GM12878 (cell line): ENCODE results near the gene RPEL1. TPM values are rescaled to one million over a fixed set of nuclear protein-coding genes. Genes with fewer than 3 reads are reported as not detected.

Experiments
- ATAC-seq: fragments of 200-7000 bp; cut with Tn5 transposase; 3 replicates; pipeline ENCODE4 v1.9.1; 2020; ENCODE audit warnings: mild to moderate bottlenecking, moderate library complexity
- BruUV-seq: library from RNA; stranded (reverse); fragments of 400-500 nt; replicated peaks from 2 replicates; lab custom pipeline; 2021; lab: Mats Ljungman, UMichigan
- CTCF ChIA-PET: fragments of 300-600 bp; sonication (Branson Sonifier 250); formaldehyde crosslinking; extraction: SDS; loops from one replicate; lab custom pipeline; 2021; ENCODE audit warnings: inconsistent platforms; lab: Yijun Ruan, JAX
- POLR2A ChIA-PET: fragments of 350-600 bp; formaldehyde crosslinking; extraction: SDS; loops from one replicate; lab custom pipeline; 2021; ENCODE audit warnings: inconsistent platforms; lab: Charles Lee
- RAD21 ChIA-PET: fragments of 300-600 bp; sonication (Branson Sonifier 250); formaldehyde crosslinking; loops from one replicate; lab custom pipeline; 2023; ENCODE audit warnings: antibody characterized with exemption; ENCODE audit not compliant: unreplicated experiment; lab: Charles Lee
- SMC1A ChIA-PET: fragments of 300-600 bp; sonication (Branson Sonifier 250); formaldehyde crosslinking; loops from one replicate; lab custom pipeline; 2023; ENCODE audit not compliant: unreplicated experiment, uncharacterized antibody; lab: Charles Lee
- DNase-seq: peaks from one replicate; pipeline ENCODE4 v3.0.0-alpha.2; 2011; ENCODE audit warnings: low read depth, low spot score
- FAIRE-seq: peaks from 3 replicates; lab custom pipeline; 2011; peaks lifted over from hg19 to GRCh38; lab: Jason Lieb, UNC
- H2AFZ ChIP-seq: 2 replicates; pipeline ENCODE4 v1.6.0; 2011; ENCODE audit warnings: low read depth, low read length, control low read depth; ENCODE audit not compliant: control insufficient read depth
- H3K27ac ChIP-seq: 2 replicates; pipeline ENCODE4 v1.5.1; 2011; ENCODE audit warnings: control low read depth; ENCODE audit not compliant: control insufficient read depth, insufficient read depth
- H3K27me3 ChIP-seq, 2 experiments: replicated peaks in 1 of 2; 2 replicates each; pipeline versions ENCODE4 v1.6.0 to v1.6.1; 2011; ENCODE audit warnings: low read length in 1 of 2; ENCODE audit not compliant: control insufficient read depth in 2 of 2, insufficient read depth in 2 of 2
- H3K36me3 ChIP-seq, 2 experiments: 2 replicates each; pipeline ENCODE4 v1.5.1; 2011; ENCODE audit warnings: low read length in 1 of 2; ENCODE audit not compliant: control insufficient read depth in 2 of 2, insufficient read depth in 2 of 2
- H3K4me1 ChIP-seq: 2 replicates; pipeline ENCODE4 v1.6.1; 2011; ENCODE audit warnings: mild to moderate bottlenecking, low read length, moderate library complexity, mixed read lengths; ENCODE audit not compliant: control insufficient read depth, insufficient read depth
- H3K4me2 ChIP-seq: 2 replicates; pipeline ENCODE4 v1.6.0; 2011; ENCODE audit warnings: control low read depth; ENCODE audit not compliant: control insufficient read depth, insufficient read depth
- H3K4me3 ChIP-seq: fragments of 200-600 bp; sonication (generic); 2 replicates; pipeline ENCODE4 v1.5.1; 2016
- H3K79me2 ChIP-seq: 2 replicates; pipeline ENCODE4 v1.6.0; 2011; ENCODE audit warnings: low read length; ENCODE audit not compliant: control insufficient read depth, insufficient read depth
- H3K9ac ChIP-seq: 2 replicates; pipeline ENCODE4 v1.8.0; 2011; ENCODE audit warnings: low read length, control low read depth, mixed read lengths; ENCODE audit not compliant: control insufficient read depth, insufficient read depth
- H3K9me3 ChIP-seq: replicated peaks from 3 replicates; pipeline ENCODE4 v1.5.1; 2011; ENCODE audit warnings: mild to moderate bottlenecking, low read length; ENCODE audit not compliant: control insufficient read depth, insufficient read depth
- H4K20me1 ChIP-seq: 2 replicates; pipeline ENCODE4 v1.6.0; 2011; ENCODE audit not compliant: control insufficient read depth, insufficient read depth
- BCL11A ChIP-seq: IDR thresholded peaks from 2 replicates; pipeline ENCODE4 v1.6.1; 2011; ENCODE audit warnings: low read depth, low read length
- BHLHE40 ChIP-seq, 2 experiments: fragments of 450-650 bp in 1 of 2; IDR thresholded peaks; 2 replicates each; pipeline ENCODE4 v1.6.1; 2011 to 2017; ENCODE audit warnings: low read depth in 2 of 2, borderline replicate concordance in 1 of 2, improper control_type of control experiment in 1 of 2, low read length in 1 of 2, mild to moderate bottlenecking in 1 of 2
- MLLT1 ChIP-seq: fragments of 450-650 bp; IDR thresholded peaks from 2 replicates; pipeline ENCODE4 v1.6.1; 2016; ENCODE audit warnings: mild to moderate bottlenecking
- PML ChIP-seq: IDR thresholded peaks from 2 replicates; pipeline ENCODE4 v1.6.1; 2012; ENCODE audit warnings: low read length, inconsistent platforms
- POLR2AphosphoS2 ChIP-seq: IDR thresholded peaks from 2 replicates; pipeline ENCODE4 v1.6.1; 2011; ENCODE audit warnings: low read depth, mild to moderate bottlenecking, low read length, improper control_type of control experiment, moderate library complexity
- POLR2AphosphoS5 ChIP-seq: IDR thresholded peaks from 2 replicates; pipeline ENCODE4 v1.6.1; 2011; ENCODE audit warnings: mild to moderate bottlenecking, low read length, inconsistent platforms
- SIX5 ChIP-seq: IDR thresholded peaks from 2 replicates; pipeline ENCODE4 v1.6.1; 2011; ENCODE audit warnings: mild to moderate bottlenecking, low read depth, low read length, moderate library complexity; ENCODE audit not compliant: severe bottlenecking
- SMAD1 ChIP-seq: fragments of 450-650 bp; IDR thresholded peaks from 2 replicates; pipeline ENCODE4 v1.6.1; 2018; ENCODE audit warnings: mild to moderate bottlenecking, low read depth; ENCODE audit not compliant: partially characterized antibody
- ZNF384 ChIP-seq: IDR thresholded peaks from 2 replicates; pipeline ENCODE4 v1.6.1; 2012; ENCODE audit warnings: low read depth, mild to moderate bottlenecking, low read length, improper control_type of control experiment, borderline replicate concordance
- WGBS: methylation state at CpG from one replicate; pipeline ENCODE4 v1.1.6; 2016; ENCODE audit warnings: low lambda C conversion rate; ENCODE audit not compliant: insufficient replicate concordance, insufficient coverage; ENCODE audit errors: missing lambda C conversion rate; 5-methylcytosine and 5-hydroxymethylcytosine counted together
- in situ Hi-C: fragments of 300-500 bp; cut with MboI; formaldehyde crosslinking; loops from 9 replicates; pipeline ENCODE4 v1.14.3; 2018; ENCODE audit warnings: mixed read lengths
- intact Hi-C: fragments of 100-400 bp; cut with micrococcal nuclease; formaldehyde crosslinking; loops from one replicate; pipeline ENCODE4 v1.14.2; 2022; ENCODE audit not compliant: unreplicated experiment
- polyA plus RNA-seq, 11 experiments: library from polyadenylated mRNA; depleted of rRNA in 4 of 11; unstranded in 6 of 11; stranded (reverse) in 5 of 11; fragments of >200 nt; fragmentation: Nextera tagmentation in 4 of 11; fragmentation: Illumina TruSeq in 1 of 11; extraction: Ambion mirVana in 4 of 11; extraction: Trizol in 1 of 11; gene quantifications; 1 replicate in 1 of 11; 2 replicates in 10 of 11; pipeline versions ENCODE4 v1.2.1 to v1.2.3, GENCODE V29; 2011 to 2016; ENCODE audit warnings: inconsistent platforms in 2 of 11, missing spikeins in 2 of 11, low read depth in 1 of 11
- total RNA-seq, 4 experiments: library from RNA; depleted of rRNA in 3 of 4; stranded (reverse); fragments of >200 nt in 3 of 4; fragmentation: Illumina TruSeq in 1 of 4; extraction: Trizol in 1 of 4; gene quantifications; 2 replicates each; pipeline versions ENCODE4 v1.2.1 to v1.2.3, GENCODE V29; 2013 to 2021
- TF ChIP-seq, protein P1 (sequence below): IDR thresholded peaks from 2 replicates; pipeline ENCODE4 v1.6.1; 2012; ENCODE audit warnings: low read depth, low read length, improper control_type of control experiment

Gene RPEL1
- total and polyA plus RNA-seq, 10 of the 15 experiments (the other 5 are each of a cell fraction or from before 2014, with no cell fraction given), result 0.04 to 0.08 (median 0.06) TPM; not detected in 6

DNA sequence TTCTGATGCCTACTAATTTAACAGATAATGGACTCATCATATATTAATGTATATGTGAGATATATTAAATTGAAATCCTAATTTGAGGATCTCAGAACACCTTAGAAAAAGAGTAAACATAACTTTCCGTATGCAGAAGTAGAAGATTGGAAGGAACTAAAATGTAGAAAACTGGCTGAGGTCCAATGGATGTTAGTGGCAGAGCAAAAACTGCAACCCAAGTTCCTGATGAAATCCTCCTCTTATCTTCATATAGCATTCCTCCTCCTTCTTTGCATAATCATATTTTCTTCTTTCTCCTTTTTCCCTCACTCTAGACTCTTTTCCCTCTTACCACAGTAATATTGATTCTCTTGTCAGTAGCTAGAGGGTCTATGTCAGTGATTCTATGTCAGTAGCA is 37.3 kb downstream of the RPEL1 start:
- H2AFZ ChIP-seq, result no peak overlapping the region
- FAIRE-seq, result no peak
- peaks cover 0 to 1% of the 10 kb centered on the region in 2 experiments; a peak in 3 of 4 replicates for H3K27me3 ChIP-seq
- SMC1A ChIA-PET, result no interaction called here
- H3K4me3 ChIP-seq, result no peak overlapping the region
- no peaks in the 10 kb centered on the region; the same call in 2 of the 3 replicates for H3K9me3 ChIP-seq
- intact Hi-C loops, result no loop called here
- H3K4me1 ChIP-seq, result no peaks in the 10 kb centered on the region
- no peaks in the 10 kb centered on the region for H3K36me3 ChIP-seq
- CTCF ChIA-PET, result no interaction called here
- 56% methylated on average over 1 of the region's 1 CpG for WGBS
- H3K9ac ChIP-seq, result no peak overlapping the region
- H3K4me2 ChIP-seq, result no peak overlapping the region
- H3K27ac ChIP-seq, result no peak overlapping the region
- in situ Hi-C loops, result no loop called here
- ATAC-seq, result no peak
- TF ChIP-seq PML (no peak), BCL11A (no peak), SMAD1 (no peak), ZNF384 (no peak), POLR2AphosphoS5 (no peak), POLR2AphosphoS2 (no peak)
- TF ChIP-seq, protein P1, sequence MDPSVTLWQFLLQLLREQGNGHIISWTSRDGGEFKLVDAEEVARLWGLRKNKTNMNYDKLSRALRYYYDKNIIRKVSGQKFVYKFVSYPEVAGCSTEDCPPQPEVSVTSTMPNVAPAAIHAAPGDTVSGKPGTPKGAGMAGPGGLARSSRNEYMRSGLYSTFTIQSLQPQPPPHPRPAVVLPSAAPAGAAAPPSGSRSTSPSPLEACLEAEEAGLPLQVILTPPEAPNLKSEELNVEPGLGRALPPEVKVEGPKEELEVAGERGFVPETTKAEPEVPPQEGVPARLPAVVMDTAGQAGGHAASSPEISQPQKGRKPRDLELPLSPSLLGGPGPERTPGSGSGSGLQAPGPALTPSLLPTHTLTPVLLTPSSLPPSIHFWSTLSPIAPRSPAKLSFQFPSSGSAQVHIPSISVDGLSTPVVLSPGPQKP, result no peak
- RAD21 ChIA-PET, result no interaction called here
- no peak for DNase-seq
- BruUV-seq, result no TSS peak
- POLR2A ChIA-PET, result no interaction called here
- no peaks in the 10 kb centered on the region for H3K79me2 ChIP-seq
- H4K20me1 ChIP-seq, result peaks cover 3% of the 10 kb centered on the region; the same call in 1 of the 2 replicates

DNA sequence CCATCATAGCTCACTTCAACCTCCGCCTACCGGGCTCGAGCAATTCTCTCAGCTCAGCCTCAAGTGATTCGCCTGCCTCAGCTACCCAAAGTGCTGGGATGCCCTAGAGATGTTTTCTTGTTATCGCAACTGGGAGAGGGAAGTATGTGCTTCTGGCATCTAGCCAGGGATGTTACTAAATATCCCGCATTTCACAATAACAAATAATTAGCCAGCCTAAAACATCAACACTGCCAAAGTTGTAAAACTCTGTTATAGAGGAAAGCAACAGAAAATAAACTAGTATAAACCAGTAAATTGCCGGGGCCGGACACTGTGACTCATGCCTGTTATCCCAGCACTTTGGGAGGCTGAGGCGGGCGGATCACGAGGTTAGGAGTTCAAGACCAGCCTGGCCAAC is 38.5 kb downstream of the RPEL1 start:
- Histone ChIP-seq H3K4me2 (no peak overlapping the region), H2AFZ (no peak overlapping the region), H3K9me3 (no peaks in the 10 kb centered on the region), H4K20me1 (peaks cover 3% of the 10 kb centered on the region; the same call in 1 of the 2 replicates), H3K27ac (no peak overlapping the region), H3K27me3 (no peaks in the 10 kb centered on the region; a peak in 2 of 4 replicates), H3K4me3 (no peak overlapping the region), H3K36me3 (no peaks in the 10 kb centered on the region), H3K9ac (no peak overlapping the region), H3K4me1 (no peaks in the 10 kb centered on the region), H3K79me2 (no peaks in the 10 kb centered on the region)
- intact Hi-C loops, result no loop called here
- 61% methylated on average over 11 of the region's 11 CpGs for WGBS
- BruUV-seq, result no TSS peak
- POLR2A ChIA-PET, result no interaction called here
- SMC1A ChIA-PET, result no interaction called here
- ATAC-seq (no peak), FAIRE-seq (no peak), DNase-seq (no peak)
- in situ Hi-C loops, result no loop called here
- CTCF ChIA-PET, result no interaction called here
- RAD21 ChIA-PET, result interaction anchor here (0.7 kb wide), 1 partner anchor 18 kb away, joined by 3 read pairs; no protein-coding TSS in a partner anchor
- TF ChIP-seq SIX5 (no peak), MLLT1 (no peak), BHLHE40 (IDR thresholded peaks at IDR 0.05; ENCODE audit: borderline replicate concordance in 1 of 2, low read depth in 2 of 2, low read length in 1 of 2) (no peak)
